ENCODE results near the gene KPNA1.

The KPNA1 gene

GRCh38 chr3:122443090-122443489 is 71.6 kb downstream of the KPNA1 start:
- no peak for DNase-seq (ENCODE audit: low spot score)
- Histone ChIP-seq H3K9me3 (ENCODE audit: severe bottlenecking) (no peaks in the 10 kb centered on the region), H3K36me3 (ENCODE audit: low read depth) (peaks cover 89% of the 10 kb centered on the region), H3K27me3 (ENCODE audit: insufficient read depth, poor library complexity, severe bottlenecking) (no peaks in the 10 kb centered on the region), H3K27ac (ENCODE audit: poor library complexity, severe bottlenecking) (no peak overlapping the region), H3K4me1 (ENCODE audit: insufficient read depth, poor library complexity, severe bottlenecking) (peaks cover 9% of the 10 kb centered on the region), H3K4me3 (ENCODE audit: severe bottlenecking) (no peak overlapping the region)
- no peak for ATAC-seq (ENCODE audit: low read depth)
- TF ChIP-seq, protein P1, sequence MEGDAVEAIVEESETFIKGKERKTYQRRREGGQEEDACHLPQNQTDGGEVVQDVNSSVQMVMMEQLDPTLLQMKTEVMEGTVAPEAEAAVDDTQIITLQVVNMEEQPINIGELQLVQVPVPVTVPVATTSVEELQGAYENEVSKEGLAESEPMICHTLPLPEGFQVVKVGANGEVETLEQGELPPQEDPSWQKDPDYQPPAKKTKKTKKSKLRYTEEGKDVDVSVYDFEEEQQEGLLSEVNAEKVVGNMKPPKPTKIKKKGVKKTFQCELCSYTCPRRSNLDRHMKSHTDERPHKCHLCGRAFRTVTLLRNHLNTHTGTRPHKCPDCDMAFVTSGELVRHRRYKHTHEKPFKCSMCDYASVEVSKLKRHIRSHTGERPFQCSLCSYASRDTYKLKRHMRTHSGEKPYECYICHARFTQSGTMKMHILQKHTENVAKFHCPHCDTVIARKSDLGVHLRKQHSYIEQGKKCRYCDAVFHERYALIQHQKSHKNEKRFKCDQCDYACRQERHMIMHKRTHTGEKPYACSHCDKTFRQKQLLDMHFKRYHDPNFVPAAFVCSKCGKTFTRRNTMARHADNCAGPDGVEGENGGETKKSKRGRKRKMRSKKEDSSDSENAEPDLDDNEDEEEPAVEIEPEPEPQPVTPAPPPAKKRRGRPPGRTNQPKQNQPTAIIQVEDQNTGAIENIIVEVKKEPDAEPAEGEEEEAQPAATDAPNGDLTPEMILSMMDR (IDR thresholded peaks at IDR 0.05; ENCODE audit: poor library complexity, severe bottlenecking) = no peak

- H3K27ac ChIP-seq (ENCODE audit: poor library complexity, severe bottlenecking) = no peak overlapping the region
- no peaks in the 10 kb centered on the region for H3K27me3 ChIP-seq (ENCODE audit: insufficient read depth, poor library complexity, severe bottlenecking)
- H3K4me3 ChIP-seq (ENCODE audit: severe bottlenecking) = no peak overlapping the region
- TF ChIP-seq, protein P1 (IDR thresholded peaks at IDR 0.05; ENCODE audit: poor library complexity, severe bottlenecking) = no peak
- H3K4me1 ChIP-seq (ENCODE audit: insufficient read depth, poor library complexity, severe bottlenecking) = no peaks in the 10 kb centered on the region
- DNase-seq (ENCODE audit: low spot score) (no peak), ATAC-seq (ENCODE audit: low read depth) (no peak)
- H3K9me3 ChIP-seq (ENCODE audit: severe bottlenecking) = no peaks in the 10 kb centered on the region
- peaks cover 93% of the 10 kb centered on the region for H3K36me3 ChIP-seq (ENCODE audit: low read depth)
Observed at GRCh38 chr3:122435950-122436349, 78.8 kb downstream of the KPNA1 start.

DNA sequence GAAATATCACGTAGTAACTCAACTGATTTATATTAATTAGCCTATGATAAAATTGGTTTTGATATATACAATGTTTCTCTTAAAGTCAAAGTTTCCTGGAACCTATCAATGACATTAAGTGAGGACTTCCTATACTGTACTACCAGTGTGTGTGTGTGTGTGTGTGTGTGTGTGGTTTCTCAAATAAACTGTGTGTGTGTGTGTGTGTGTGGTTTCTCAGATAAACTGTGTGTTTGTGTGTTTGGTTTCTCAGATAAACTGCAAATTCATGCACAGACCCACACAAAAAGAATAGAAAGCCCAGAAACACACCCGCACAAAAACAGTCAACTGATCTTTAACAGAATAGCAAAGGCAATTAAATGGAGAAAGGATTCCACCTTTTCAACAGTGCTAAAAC is 84.4 kb downstream of the KPNA1 start:
- DNase-seq (ENCODE audit: low spot score) (no peak), ATAC-seq (ENCODE audit: low read depth) (no peak)
- Histone ChIP-seq H3K4me3 (ENCODE audit: severe bottlenecking) (no peak overlapping the region), H3K27ac (ENCODE audit: poor library complexity, severe bottlenecking) (no peak overlapping the region), H3K36me3 (ENCODE audit: low read depth) (peaks cover 87% of the 10 kb centered on the region), H3K9me3 (ENCODE audit: severe bottlenecking) (no peaks in the 10 kb centered on the region), H3K27me3 (ENCODE audit: insufficient read depth, poor library complexity, severe bottlenecking) (no peaks in the 10 kb centered on the region), H3K4me1 (ENCODE audit: insufficient read depth, poor library complexity, severe bottlenecking) (no peaks in the 10 kb centered on the region)
- TF ChIP-seq, protein P1 (IDR thresholded peaks at IDR 0.05; ENCODE audit: poor library complexity, severe bottlenecking) = no peak

GRCh38 chr3:122427857-122428471 is 86.8 kb downstream of the KPNA1 start:
- no peaks in the 10 kb centered on the region for H3K9me3 ChIP-seq (ENCODE audit: severe bottlenecking)
- H3K4me3 ChIP-seq (ENCODE audit: severe bottlenecking) = no peak overlapping the region
- no peak for DNase-seq (ENCODE audit: low spot score)
- H3K27me3 ChIP-seq (ENCODE audit: insufficient read depth, poor library complexity, severe bottlenecking) = no peaks in the 10 kb centered on the region
- TF ChIP-seq, protein P1 (IDR thresholded peaks at IDR 0.05; ENCODE audit: poor library complexity, severe bottlenecking) = no peak
- no peak for ATAC-seq (ENCODE audit: low read depth)
- H3K4me1 ChIP-seq (ENCODE audit: insufficient read depth, poor library complexity, severe bottlenecking) = no peaks in the 10 kb centered on the region
- H3K27ac ChIP-seq (ENCODE audit: poor library complexity, severe bottlenecking) = no peak overlapping the region
- peaks cover 86% of the 10 kb centered on the region for H3K36me3 ChIP-seq (ENCODE audit: low read depth)

DNA sequence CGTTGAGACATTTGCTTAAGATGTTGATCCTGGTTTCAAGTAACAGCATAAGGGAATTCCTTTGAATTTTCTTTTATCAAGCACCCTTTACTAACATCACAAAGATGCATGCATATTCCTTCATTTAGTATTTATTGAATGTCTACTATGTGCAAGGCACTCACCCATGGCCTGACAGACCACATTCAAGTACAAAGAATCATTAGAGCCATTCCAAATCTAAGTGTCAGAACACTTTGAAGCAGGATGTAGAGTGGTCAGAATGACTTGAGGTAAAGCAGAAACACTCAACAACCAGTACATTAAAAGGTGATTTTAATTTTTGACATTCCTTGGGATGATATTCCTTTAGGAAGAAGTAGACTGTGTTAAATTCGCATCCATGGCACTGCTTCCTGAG is 92.9 kb downstream of the KPNA1 start:
- no peak overlapping the region for H3K27ac ChIP-seq (ENCODE audit: poor library complexity, severe bottlenecking)
- no peaks in the 10 kb centered on the region for H3K9me3 ChIP-seq (ENCODE audit: severe bottlenecking)
- ATAC-seq (ENCODE audit: low read depth) (no peak), DNase-seq (ENCODE audit: low spot score) (no peak)
- TF ChIP-seq, protein P1 (IDR thresholded peaks at IDR 0.05; ENCODE audit: poor library complexity, severe bottlenecking) = no peak
- no peaks in the 10 kb centered on the region for H3K27me3 ChIP-seq (ENCODE audit: insufficient read depth, poor library complexity, severe bottlenecking)
- H3K36me3 ChIP-seq (ENCODE audit: low read depth) = peaks cover 53% of the 10 kb centered on the region
- H3K4me3 ChIP-seq (ENCODE audit: severe bottlenecking) = no peak overlapping the region
- no peaks in the 10 kb centered on the region for H3K4me1 ChIP-seq (ENCODE audit: insufficient read depth, poor library complexity, severe bottlenecking)

Measured in RWPE2 (cell line).